ENCODE results near the gene HEPACAM.

HEPACAM gene

GRCh38 chr11:124882339-124883071, 53.3 kb downstream of the HEPACAM start:
- no peak for DNase-seq

GRCh38 chr11:124880958-124881357, 54.9 kb downstream of the HEPACAM start:
- no peak for DNase-seq

- DNase-seq, result no peak
Observed at GRCh38 chr11:124880290-124880611, 55.6 kb downstream of the HEPACAM start.

DNA sequence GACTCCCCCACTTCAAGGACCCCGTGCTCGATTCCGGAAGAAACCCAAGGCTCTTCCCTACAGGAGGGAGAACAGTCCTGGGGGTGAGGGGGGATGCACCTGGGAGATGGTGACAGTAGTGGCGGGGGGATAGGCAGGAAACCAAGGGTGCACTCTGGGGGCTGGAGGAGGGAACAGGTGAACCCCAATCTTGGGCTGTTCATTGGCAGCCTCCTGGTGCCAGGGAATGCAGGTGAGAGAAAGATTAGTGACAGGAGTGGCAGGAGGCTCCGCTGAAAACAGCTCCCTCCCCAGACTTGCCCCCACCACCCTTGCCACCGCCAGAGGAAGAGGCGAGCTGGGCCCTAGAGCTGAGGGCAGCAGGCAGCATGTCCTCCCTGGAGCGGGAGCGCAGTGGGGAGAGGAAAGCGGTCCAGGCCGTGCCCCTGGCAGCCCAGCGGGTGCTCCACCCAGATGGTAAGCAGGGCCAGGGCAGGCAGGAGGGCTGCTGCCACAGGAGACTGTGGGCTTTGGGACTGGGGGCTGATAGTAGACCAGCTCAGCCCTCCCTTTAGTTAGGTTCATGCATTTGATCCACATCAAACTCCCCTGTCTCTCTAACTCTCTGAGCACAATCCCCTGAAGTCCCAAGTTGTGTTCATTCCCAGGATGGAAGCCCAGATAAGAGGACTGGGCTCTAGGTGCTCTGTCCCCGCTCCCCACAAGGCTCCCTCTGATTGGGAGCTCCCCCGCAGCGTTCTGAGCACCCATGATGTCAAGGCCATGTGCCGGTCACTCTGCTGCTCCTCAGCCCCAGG, 56.2 kb downstream of the HEPACAM start:
- DNase-seq, result no peak

- no peak for DNase-seq
Observed at GRCh38 chr11:124878759-124879492, 56.9 kb downstream of the HEPACAM start.

DNA sequence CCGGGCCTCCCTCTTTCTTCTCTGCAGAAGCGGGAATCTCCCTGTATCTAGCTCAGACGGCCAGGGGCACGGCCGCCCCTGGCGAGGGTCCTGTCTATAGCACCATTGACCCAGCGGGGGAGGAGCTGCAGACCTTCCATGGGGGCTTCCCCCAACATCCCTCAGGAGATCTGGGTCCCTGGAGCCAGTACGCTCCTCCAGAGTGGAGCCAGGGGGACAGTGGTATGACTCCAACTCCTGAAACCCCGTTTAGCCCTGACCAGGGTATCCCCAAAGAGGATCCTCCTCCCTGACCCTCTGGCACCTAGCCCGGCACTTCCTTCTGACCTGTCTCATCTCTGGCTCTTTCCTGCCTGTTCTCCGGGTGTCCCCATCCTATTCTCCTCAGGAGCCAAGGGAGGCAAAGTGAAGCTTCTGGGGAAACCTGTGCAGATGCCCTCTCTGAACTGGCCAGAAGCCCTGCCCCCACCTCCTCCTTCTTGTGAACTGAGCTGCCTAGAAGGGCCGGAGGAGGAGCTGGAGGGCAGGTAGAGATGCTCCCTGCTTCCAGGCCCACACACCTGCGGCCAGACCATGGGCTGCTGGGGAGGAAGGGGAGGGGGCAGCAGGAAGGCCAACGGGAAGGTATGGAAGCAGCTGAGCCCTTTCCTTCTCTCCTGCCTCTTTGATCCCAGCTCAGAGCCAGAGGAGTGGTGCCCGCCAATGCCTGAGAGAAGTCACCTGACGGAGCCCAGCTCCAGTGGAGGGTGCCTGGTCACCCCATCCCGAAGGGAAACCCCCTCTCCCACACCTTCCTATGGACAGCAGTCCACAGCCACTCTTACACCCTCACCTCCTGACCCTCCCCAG, 57.7 kb downstream of the HEPACAM start:
- DNase-seq, result no peak

- DNase-seq, result no peak
Observed at GRCh38 chr11:124877631-124877909, 58.3 kb downstream of the HEPACAM start.

DNA sequence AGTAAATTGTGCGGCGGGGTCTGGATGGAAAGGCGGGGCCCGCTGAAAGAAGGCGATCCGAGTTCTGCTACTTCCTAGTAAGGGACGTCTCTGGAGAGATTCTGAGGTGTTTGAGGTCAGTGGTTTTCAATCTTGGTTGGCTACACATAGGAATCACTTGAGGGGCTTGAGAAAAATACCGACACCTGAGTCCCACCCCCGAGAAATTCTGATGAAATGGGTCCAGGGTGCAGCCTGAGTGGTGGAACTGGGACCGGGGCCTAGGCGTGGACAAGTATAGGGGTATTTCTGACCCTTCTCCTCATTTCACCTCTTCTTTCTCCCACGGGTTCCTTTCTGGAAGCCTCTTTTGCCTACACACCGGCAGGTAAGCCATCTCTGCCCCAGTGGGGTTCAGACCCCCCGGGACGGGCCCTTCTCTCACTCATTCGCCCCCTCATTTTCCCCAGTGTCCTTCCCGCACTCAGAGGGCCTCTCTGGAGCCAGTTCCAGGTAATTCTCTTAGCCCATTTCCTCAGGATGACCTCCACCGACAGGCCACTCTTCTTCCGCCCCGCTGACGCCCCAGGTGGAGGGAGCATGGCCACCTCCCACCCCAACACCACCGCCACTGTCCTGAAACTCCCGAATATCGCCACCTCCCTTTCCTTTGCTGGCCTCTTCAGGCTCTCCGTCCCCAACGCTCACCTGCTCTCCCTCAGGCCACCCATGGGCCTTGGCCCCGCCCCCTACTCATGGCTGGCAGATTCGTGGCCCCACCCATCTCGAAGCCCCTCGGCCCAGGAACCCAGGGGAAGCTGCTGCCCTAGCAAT, 58.8 kb downstream of the HEPACAM start:
- DNase-seq, result no peak

GRCh38 chr11:124875943-124876817, 59.7 kb downstream of the HEPACAM start:
- DNase-seq, result peak; percentile 79 to 83

- no peak for DNase-seq
Observed at GRCh38 chr11:124875401-124875800, 60.4 kb downstream of the HEPACAM start.

GRCh38 chr11:124874571-124875255, 61.1 kb downstream of the HEPACAM start:
- no peak for DNase-seq

GRCh38 chr11:124873951-124874350, 61.9 kb downstream of the HEPACAM start:
- no peak for DNase-seq

- no peak for DNase-seq
Observed at GRCh38 chr11:124872741-124873140, 63.1 kb downstream of the HEPACAM start.

DNA sequence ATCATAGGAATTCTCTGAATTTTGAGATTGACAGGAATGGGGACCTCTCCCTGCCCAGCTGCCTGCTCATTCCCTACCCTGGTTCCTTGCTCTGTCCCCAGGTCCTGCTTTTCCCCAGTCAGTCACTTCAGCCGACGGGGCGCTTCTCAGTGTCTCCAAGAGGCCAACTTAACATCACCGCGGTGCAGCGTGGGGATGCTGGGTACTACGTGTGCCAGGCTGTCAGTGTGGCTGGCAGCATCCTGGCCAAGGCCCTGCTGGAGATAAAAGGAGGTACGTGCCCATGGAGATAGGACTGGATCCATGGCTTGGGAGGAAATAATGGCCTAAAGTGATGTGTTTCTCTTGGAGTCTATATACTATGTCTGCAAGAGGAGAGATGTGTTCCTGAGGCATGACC, 63.6 kb downstream of the HEPACAM start:
- DNase-seq, result no peak

GRCh38 chr11:124870430-124870829, 65.4 kb downstream of the HEPACAM start:
- no peak for DNase-seq

DNA sequence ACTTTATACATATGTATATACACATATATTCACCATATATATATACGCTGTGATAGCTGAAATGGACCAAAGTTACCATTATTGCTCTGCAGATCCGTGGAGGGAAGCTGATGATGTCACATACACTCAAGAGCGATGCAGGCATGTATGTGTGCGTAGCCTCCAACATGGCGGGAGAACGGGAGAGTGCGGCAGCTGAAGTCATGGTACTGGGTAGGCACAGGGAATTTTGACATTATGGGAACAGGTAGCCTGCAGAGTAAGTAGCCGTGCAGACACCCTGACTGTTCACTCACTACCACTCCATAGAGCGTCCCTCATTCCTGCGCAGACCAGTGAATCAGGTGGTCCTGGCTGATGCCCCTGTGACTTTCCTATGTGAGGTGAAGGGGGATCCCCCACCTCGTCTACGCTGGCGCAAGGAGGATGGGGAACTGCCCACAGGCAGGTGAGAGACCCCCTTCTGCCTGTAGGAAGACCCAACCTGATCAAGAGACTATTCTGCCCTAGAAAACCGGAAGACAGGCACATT, 65.9 kb downstream of the HEPACAM start:
- DNase-seq, result no peak

- DNase-seq, result no peak
Observed at GRCh38 chr11:124869331-124869730, 66.5 kb downstream of the HEPACAM start.
